Kidney (tissue), 22 donors: ENCODE results near the gene SETD4. TPM values are rescaled to one million over a fixed set of nuclear protein-coding genes. Genes with fewer than 3 reads are reported as not detected.

ENCODE experiments used
- DNase-seq, 5 donors: peaks; one replicate each; pipeline ENCODE4 v3.0.0-alpha.2; 2013 to 2020
- FAIRE-seq: peaks from 2 replicates; lab custom pipeline; 2012; peaks lifted over from hg19 to GRCh38; lab: Jason Lieb, UNC
- H3K27ac ChIP-seq, 2 donors: one replicate each; pipeline ENCODE4 v1.7.0; 2013; ENCODE audit warnings: low read depth in 2 of 2, low read length in 2 of 2, inconsistent platforms in 1 of 2
- H3K27me3 ChIP-seq: one replicate; pipeline ENCODE4 v1.7.1; 2013; ENCODE audit warnings: low read length, inconsistent platforms; ENCODE audit not compliant: control insufficient read depth, insufficient read depth
- H3K36me3 ChIP-seq, 3 donors: one replicate each; pipeline versions ENCODE4 v1.7.0 to v1.7.1; 2013; ENCODE audit warnings: low read length in 3 of 3, control low read depth in 1 of 3, inconsistent platforms in 1 of 3; ENCODE audit not compliant: insufficient read depth in 3 of 3, control insufficient read depth in 2 of 3
- H3K4me1 ChIP-seq, 3 donors: one replicate each; pipeline versions ENCODE4 v1.7.0 to v1.7.1; 2013; ENCODE audit warnings: low read length in 3 of 3, inconsistent platforms in 1 of 3, low read depth in 1 of 3; ENCODE audit not compliant: control insufficient read depth in 2 of 3, insufficient read depth in 2 of 3
- H3K4me3 ChIP-seq, 3 donors: one replicate each; pipeline versions ENCODE4 v1.7.0 to v1.8.1; 2013; ENCODE audit warnings: low read length in 3 of 3, control low read depth in 1 of 3, inconsistent platforms in 1 of 3
- H3K9ac ChIP-seq, 3 donors: one replicate each; pipeline versions ENCODE4 v1.7.0 to v1.7.1; 2013; ENCODE audit warnings: low read length in 3 of 3, control low read depth in 1 of 3, inconsistent platforms in 1 of 3
- H3K9me3 ChIP-seq, 3 donors: one replicate each; pipeline versions ENCODE4 v1.7.0 to v1.7.1; 2013; ENCODE audit warnings: low read length in 3 of 3, control low read depth in 1 of 3, inconsistent platforms in 1 of 3; ENCODE audit not compliant: control insufficient read depth in 2 of 3, insufficient read depth in 1 of 3
- intact Hi-C: fragments of 100-400 bp; cut with DNase I; formaldehyde crosslinking; loops from one replicate; pipeline ENCODE4 v1.11.1; 2022
- long read RNA-seq, 10 donors: library from polyadenylated mRNA in 1 of 10; unstranded in 1 of 10; transcript quantifications; one replicate each; pipeline ENCODE4 v2.0.0 and lab custom pipeline, GENCODE V29; 2021 to 2026
- polyA plus RNA-seq: library from polyadenylated mRNA; stranded (reverse); fragments of 350-450 nt; fragmentation: Illumina TruSeq; extraction: RNeasy Lipid Tissue Mini Kit (QIAGEN cat#74804); gene quantifications from one replicate; pipeline ENCODE4 v1.2.3, GENCODE V29; 2014; ENCODE audit warnings: low read depth, low replicate concordance; ENCODE audit not compliant: insufficient read depth
- total RNA-seq: library from RNA; stranded (reverse); fragmentation: NEBNext Ultra II Directional; extraction: Animal tissue kit (Norgen Biotek cat#: 25700); gene quantifications from one replicate; pipeline ENCODE4 v1.2.1, GENCODE V29; 2021
- TF ChIP-seq, protein P1 (sequence below): IDR thresholded peaks from 3 replicates; pipeline ENCODE4 v1.5.1; 2012; ENCODE audit warnings: mild to moderate bottlenecking, moderate library complexity, borderline replicate concordance; ENCODE audit not compliant: insufficient read depth; ENCODE audit errors: extremely low read depth
- donor health status: control.
- donor health status: control.
- donor health status: control.
- donor health status: control.
- donor health status: control.
- donor health status: DM: yes; HTN: yes; CAD: no.
- donor health status: Normal renal cell carcinoma (clear cell type).

Gene SETD4, protein sequence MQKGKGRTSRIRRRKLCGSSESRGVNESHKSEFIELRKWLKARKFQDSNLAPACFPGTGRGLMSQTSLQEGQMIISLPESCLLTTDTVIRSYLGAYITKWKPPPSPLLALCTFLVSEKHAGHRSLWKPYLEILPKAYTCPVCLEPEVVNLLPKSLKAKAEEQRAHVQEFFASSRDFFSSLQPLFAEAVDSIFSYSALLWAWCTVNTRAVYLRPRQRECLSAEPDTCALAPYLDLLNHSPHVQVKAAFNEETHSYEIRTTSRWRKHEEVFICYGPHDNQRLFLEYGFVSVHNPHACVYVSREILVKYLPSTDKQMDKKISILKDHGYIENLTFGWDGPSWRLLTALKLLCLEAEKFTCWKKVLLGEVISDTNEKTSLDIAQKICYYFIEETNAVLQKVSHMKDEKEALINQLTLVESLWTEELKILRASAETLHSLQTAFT
- total RNA-seq: 22.5 TPM
- 14.2 TPM for polyA plus RNA-seq
- long read RNA-seq, donor 1, partial matches to known transcripts: 0 of 1 reads
- long read RNA-seq, donor 1, other reads (novel, unspliced or antisense): 0 of 1 reads
- long read RNA-seq, donor 2, partial matches to known transcripts: 0 of 1 reads
- long read RNA-seq, donor 2, other reads (novel, unspliced or antisense): 0 of 1 reads
- long read RNA-seq, donor 3: 0 reads
- long read RNA-seq, donor 4, partial matches to known transcripts: 7 of 128 reads
- long read RNA-seq, donor 4, other reads (novel, unspliced or antisense): 120 of 128 reads
- long read RNA-seq, donor 5: 0 reads
- long read RNA-seq, donor 6, partial matches to known transcripts: 7 of 7 reads
- long read RNA-seq, donor 6, other reads (novel, unspliced or antisense): 0 of 7 reads
- long read RNA-seq, donor 7, partial matches to known transcripts: 9 of 25 reads
- long read RNA-seq, donor 7, other reads (novel, unspliced or antisense): 14 of 25 reads
- long read RNA-seq, donor 8: 0 reads
- long read RNA-seq, donor 9: 0 reads
- long read RNA-seq, donor 10, partial matches to known transcripts: 0 of 1 reads
- long read RNA-seq, donor 10, other reads (novel, unspliced or antisense): 0 of 1 reads

DNA sequence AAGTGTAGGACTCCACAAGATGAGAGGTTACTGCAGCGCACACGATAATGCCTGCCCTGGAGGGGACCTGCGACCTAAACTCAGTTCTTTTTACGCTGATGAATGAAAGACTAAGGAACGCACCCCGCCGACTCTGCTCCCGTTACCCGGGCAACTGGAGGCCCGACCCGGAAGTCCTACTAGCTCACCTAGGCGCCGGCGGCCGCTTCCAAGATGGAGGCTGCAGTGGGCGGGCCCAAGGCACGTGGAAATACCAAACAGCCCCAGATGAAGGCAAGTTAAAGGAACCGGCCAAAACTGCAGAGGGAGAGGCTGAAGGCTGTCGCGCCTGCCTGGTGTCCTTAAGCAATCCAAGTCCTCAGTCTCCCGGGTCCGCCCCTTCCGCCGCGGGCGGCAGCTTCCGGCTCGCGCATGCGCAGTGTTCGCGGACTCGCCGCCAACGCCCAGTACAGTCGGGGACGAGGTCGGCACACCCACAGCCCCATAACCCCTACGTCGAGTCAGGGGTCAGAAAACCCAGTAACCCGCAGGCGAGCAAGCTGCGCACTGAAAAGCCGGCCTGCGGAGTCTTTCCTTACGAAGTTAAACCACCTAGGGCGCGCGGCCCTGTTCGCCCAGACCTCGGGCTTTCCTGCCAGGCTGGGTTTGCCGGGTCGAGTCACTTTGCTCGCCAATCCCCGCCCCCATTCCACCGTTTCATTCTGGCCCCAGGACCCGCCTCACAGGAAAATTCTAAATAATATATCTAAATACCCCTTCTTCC is at the start of gene SETD4:
TSS of gene SETD4 (minus strand) at position 368 of the 763 bp plus-strand sequence. CDS start 1,638 bp downstream, outside the sequence.
- Histone ChIP-seq H3K9me3 (no peaks in the 10 kb centered on the region), H3K9ac (peak within 1 kb of the TSS; percentile 81 to 99 (median 84)), H3K27ac (peak within 1 kb of the TSS; percentile 90 to 96), H3K36me3 (peaks cover 8 to 18% (median 15%) of the 10 kb centered on the region in 3 donors), H3K27me3 (no peaks in the 10 kb centered on the region), H3K4me1 (peaks cover 0 to 2% (median 0%) of the 10 kb centered on the region in 3 donors), H3K4me3 (peak within 1 kb of the TSS; percentile 84 to 99 (median 99))
- TF ChIP-seq, protein P1, sequence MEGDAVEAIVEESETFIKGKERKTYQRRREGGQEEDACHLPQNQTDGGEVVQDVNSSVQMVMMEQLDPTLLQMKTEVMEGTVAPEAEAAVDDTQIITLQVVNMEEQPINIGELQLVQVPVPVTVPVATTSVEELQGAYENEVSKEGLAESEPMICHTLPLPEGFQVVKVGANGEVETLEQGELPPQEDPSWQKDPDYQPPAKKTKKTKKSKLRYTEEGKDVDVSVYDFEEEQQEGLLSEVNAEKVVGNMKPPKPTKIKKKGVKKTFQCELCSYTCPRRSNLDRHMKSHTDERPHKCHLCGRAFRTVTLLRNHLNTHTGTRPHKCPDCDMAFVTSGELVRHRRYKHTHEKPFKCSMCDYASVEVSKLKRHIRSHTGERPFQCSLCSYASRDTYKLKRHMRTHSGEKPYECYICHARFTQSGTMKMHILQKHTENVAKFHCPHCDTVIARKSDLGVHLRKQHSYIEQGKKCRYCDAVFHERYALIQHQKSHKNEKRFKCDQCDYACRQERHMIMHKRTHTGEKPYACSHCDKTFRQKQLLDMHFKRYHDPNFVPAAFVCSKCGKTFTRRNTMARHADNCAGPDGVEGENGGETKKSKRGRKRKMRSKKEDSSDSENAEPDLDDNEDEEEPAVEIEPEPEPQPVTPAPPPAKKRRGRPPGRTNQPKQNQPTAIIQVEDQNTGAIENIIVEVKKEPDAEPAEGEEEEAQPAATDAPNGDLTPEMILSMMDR: no peak
- FAIRE-seq: no peak
- intact Hi-C loops: no loop called here
- peak; percentile 94 to 97 (median 97) for DNase-seq

DNA sequence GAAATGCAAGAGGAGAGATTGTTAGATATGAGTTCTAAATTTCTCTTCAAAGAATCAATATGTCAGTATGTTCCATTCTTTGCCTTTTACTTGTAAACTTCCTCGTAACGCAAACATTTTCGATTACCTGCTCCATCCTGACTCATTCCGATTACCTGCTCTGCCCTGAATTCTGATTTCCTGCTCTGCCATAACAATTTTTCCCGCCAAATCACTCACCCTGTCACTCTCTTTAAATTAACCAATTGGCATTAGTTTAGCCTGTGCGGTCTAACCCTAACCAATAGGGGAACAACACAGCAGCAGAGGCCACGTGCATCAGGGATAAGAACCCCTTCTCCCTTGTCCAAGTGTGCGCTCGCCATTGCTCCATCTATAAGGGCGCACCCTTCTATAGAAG is 49.5 kb upstream of the SETD4 start:
- TF ChIP-seq, protein P1: no peak
- Histone ChIP-seq H3K27ac (no peak overlapping the region), H3K9ac (no peak overlapping the region), H3K36me3 (no peaks in the 10 kb centered on the region), H3K9me3 (no peaks in the 10 kb centered on the region), H3K4me3 (no peak overlapping the region), H3K4me1 (peaks cover 0 to 5% (median 5%) of the 10 kb centered on the region in 3 donors), H3K27me3 (no peaks in the 10 kb centered on the region)
- intact Hi-C loops: no loop called here
- no peak for DNase-seq
- no peak for FAIRE-seq

DNA sequence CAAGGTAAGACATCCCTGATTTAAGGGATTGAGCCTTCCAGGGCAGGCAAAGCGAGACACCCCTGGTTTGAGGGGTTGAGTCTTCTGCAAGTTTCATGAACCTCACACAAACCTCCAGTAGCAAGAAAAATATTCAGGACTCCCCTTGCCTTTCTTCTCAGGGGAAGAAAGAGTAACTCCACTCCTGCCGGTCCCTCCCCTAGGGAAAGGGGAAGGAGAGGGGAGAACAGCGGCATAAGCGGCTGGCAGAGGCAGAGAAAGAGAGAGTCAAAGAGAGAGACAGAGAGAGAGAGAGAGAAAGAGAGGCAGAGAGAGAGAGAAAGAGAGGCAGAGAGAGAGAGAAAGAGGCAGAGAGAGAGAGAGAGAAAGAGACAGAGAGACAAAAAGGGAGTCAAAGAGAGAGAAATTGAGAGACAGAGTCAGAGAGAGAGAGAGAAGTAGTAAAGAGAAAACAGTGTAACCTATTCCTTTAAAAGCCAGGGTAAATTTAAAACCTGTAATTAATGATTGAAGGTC is 45.1 kb upstream of the SETD4 start:
- no peak for FAIRE-seq
- H3K4me3 ChIP-seq: peak overlapping the region; percentile 53 to 73 (median 65)
- peaks cover 0 to 5% (median 0%) of the 10 kb centered on the region in 3 donors for H3K4me1 ChIP-seq
- TF ChIP-seq, protein P1: no peak
- H3K9ac ChIP-seq: peak overlapping the region in 2 of 3 donors; percentile 42 to 68
- DNase-seq: peak in 1 of 5 donors; percentile 34
- H3K27me3 ChIP-seq: no peaks in the 10 kb centered on the region
- no peaks in the 10 kb centered on the region for H3K9me3 ChIP-seq
- no peaks in the 10 kb centered on the region for H3K36me3 ChIP-seq
- H3K27ac ChIP-seq: peak overlapping the region; percentile 64 to 69
- intact Hi-C loops: no loop called here
